AG10803 (cell line): ENCODE measurements around the gene RGS16.

Experiments
- DNase-seq: peaks from one replicate; pipeline ENCODE4 v3.0.0; 2010; ENCODE audit warnings: low read depth
- H3K4me3 ChIP-seq: 2 replicates; pipeline ENCODE4 v1.5.1; 2011; ENCODE audit warnings: mild to moderate bottlenecking, low read length, control low read depth
- TF ChIP-seq, protein P1 (sequence below): conservative IDR thresholded peaks from 2 replicates; pipeline ENCODE4 v1.5.1; 2011; ENCODE audit warnings: mild to moderate bottlenecking, low read length, control low read depth, inconsistent platforms

The RGS16 gene

DNA sequence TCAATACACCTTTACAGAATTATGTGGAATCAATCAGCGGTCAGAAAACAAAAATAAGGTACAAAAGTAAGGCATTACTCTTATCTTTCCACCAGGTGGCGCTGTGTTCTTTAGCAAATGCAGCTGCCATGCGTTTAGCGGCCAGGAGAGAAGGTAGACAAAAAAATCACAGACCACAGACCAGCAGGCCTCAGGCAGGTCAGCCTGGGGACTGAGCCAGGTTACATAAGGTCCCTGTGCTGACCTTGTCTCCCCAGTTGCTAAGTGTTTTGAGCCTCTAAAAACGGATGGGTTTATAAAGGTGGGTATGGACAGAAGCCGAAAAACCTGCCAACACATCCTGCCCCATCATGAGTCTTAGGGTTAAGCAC lies 2.8 kb downstream of the RGS16 start:
- DNase-seq, result peak; percentile 77
- TF ChIP-seq, protein P1, sequence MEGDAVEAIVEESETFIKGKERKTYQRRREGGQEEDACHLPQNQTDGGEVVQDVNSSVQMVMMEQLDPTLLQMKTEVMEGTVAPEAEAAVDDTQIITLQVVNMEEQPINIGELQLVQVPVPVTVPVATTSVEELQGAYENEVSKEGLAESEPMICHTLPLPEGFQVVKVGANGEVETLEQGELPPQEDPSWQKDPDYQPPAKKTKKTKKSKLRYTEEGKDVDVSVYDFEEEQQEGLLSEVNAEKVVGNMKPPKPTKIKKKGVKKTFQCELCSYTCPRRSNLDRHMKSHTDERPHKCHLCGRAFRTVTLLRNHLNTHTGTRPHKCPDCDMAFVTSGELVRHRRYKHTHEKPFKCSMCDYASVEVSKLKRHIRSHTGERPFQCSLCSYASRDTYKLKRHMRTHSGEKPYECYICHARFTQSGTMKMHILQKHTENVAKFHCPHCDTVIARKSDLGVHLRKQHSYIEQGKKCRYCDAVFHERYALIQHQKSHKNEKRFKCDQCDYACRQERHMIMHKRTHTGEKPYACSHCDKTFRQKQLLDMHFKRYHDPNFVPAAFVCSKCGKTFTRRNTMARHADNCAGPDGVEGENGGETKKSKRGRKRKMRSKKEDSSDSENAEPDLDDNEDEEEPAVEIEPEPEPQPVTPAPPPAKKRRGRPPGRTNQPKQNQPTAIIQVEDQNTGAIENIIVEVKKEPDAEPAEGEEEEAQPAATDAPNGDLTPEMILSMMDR, result peak; percentile 81
- H3K4me3 ChIP-seq, result no peak overlapping the region

DNA sequence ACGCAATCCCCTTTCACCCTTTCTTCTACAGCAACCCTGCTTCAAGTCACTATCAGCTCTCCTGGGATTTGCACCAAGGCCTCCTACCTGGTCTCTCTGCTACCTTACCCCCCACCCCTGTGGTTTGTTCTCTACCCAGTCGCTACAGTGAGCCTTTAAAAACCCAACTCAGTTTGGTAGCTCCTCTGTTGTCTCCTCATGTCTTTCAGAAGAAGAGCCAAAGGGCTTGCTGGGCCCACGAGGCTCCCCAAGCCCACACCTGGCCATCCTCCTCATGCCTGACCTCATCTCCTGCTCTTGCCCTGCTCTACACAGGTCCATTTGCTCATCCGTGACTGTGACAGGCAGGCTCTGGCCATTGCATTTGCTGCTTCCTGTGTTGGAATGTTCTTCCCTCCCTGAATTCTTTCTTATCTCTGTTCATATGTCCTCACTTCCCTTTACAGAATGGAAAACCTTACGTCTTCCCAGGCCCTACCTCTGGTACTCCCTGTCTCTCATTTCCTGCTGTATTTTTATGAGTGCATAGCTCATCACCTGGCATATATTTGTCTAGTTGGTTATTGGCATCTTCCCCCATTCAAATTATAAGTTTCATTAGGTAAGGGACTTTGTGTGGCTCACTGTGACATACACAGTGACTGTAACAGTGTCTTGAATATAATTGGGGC lies 3.3 kb downstream of the RGS16 start:
- TF ChIP-seq, protein P1, result no peak
- no peak overlapping the region for H3K4me3 ChIP-seq
- no peak for DNase-seq

DNA sequence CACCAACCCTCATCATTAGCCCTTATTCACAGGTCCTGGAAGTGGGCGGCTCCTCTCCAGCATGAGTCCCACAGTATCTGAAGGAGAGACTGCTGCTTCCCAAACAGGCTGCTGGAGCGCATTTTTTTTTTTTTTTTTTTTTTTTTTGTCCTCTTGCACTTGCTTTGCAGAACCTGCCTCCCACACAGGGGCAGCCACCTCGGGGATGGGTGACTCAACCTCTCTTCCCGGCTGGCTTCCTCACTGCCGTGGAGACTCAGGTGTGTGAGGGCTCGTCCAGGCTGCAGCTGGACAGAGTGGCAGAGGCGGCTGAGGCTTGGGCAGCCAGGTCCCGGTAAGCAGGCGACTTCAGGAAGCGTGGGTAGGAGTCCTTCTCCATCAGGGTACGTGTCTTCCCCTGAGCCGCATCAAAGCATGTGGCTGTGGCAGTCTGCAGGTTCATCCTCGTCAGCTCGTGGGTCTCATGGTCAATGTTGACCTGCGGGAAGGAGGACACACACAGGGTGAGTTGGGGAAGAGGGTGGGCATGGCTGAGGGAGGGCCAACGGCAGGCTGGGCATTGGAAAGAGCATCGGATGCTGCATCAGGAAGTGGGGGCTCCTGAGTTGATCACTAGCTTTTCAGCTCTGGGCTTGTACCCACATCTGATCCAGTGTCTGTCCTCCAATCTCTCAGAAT lies 4.0 kb downstream of the RGS16 start:
- DNase-seq, result no peak
- no peak overlapping the region for H3K4me3 ChIP-seq
- TF ChIP-seq, protein P1, result no peak

DNA sequence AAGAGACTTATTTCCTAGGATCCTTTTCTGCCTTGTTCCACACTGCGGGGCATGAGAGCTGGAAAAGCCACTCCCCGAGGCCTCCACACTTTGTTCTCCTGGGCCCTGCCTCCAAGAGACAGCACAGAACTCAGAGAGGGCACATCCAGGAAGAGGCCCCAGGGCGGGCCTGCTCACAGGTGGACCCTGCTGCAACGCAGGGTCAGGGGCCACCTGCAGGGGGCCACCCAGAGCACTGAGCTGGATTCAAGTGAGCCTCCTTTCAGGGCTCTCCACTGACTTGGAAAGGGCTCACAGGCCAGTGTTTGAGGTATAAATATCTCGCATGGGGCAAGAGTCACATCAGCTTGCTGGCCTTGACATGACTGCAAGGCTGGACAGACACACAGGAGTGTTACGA lies 4.8 kb downstream of the RGS16 start:
- DNase-seq, result no peak
- no peak overlapping the region for H3K4me3 ChIP-seq
- TF ChIP-seq, protein P1, result peak; percentile 26

DNA sequence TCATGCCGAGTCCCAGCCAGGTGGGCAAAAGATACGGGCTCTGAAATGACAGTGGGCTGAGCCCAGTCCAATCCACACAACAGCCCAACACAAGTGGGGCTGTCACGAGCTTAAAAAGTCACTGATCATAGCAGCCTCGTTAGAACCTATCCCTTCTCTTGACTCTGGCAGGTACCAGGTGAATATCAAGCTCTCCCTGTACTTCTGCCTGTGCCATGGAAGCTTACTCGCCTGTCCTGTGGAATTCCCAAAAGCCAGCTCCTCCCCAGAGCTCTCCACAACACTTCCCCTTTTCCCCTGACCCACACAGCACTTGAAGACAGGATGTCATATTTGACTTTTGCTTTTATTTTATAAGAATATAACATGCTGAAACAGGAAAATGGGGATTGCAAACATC lies 5.9 kb downstream of the RGS16 start:
- H3K4me3 ChIP-seq, result no peak overlapping the region
- no peak for DNase-seq
- TF ChIP-seq, protein P1, result no peak

DNA sequence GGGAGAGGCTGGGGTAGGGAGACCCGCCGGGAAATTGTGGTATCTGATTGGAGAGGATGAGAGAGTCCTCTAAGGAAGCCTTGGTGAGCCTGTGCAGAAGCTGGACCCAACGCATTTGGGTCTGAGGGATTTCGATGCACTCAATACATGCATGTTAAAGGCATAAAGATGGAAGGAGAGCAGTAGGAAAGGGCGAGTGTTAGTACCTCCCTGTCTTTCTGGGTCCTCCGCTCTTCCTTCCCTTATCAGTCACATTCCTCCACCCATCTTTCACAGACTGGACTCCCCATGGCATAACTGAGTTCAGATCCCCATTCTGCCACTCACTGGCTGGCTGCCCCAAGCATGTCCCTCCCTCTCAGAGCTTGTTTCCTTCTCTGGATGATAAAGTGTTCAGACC lies 7.3 kb downstream of the RGS16 start:
- DNase-seq, result no peak
- no peak overlapping the region for H3K4me3 ChIP-seq
- TF ChIP-seq, protein P1, result no peak

DNA sequence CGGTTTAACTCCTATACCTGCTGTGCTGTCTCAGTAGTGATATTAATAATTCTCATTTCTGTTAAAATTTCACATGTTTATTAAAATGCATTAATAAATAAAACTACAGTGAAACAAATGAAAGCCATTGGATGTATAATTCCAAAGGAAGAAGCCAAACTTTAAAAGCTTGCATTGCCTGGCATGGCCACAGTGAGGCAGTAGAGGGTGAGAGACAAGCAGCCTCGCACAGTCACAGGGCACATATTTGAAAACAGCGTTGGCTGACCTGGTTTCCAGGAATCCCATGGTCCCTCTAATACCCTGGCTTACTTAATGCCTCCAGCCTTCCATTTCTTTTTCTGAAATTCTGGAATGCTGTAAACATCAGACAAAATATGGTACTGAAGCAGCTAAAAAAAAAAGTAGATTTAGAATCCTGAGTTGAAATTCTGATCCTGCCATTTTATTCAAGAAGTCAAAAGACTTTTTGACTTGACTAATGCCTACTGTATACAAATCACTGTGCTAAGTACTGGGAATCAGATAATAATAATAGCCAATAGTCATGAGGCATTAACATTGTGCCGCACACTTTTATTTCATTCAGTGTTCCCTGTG lies 8.4 kb downstream of the RGS16 start:
- DNase-seq, result peak; percentile 64

More for the DNA sequence above, 8.4 kb downstream of the RGS16 start:
- H3K4me3 ChIP-seq, result no peak overlapping the region
- TF ChIP-seq, protein P1, result peak; percentile 78
